Liver (tissue), 9 donors: ENCODE data around the gene NEK6. TPM values are rescaled to one million over a fixed set of nuclear protein-coding genes. Genes with fewer than 3 reads are reported as not detected.
A peak's percentile ranks its signal among the peaks of the same experiment; 100 is the strongest.

ENCODE experiments used
- DNase-seq: peaks from one replicate; pipeline ENCODE4 v3.0.0-alpha.2; 2017; ENCODE audit warnings: low spot score
- H3K27ac ChIP-seq, 2 donors: one replicate each; pipeline ENCODE4 v1.7.0; 2013; ENCODE audit warnings: inconsistent platforms in 2 of 2, low read length in 2 of 2, control low read depth in 1 of 2, low read depth in 1 of 2, mild to moderate bottlenecking in 1 of 2
- H3K27me3 ChIP-seq, 4 donors: one replicate each; pipeline versions ENCODE4 v1.6.1 to v1.7.0; 2013; ENCODE audit warnings: low read length in 3 of 4, inconsistent platforms in 1 of 4, mild to moderate bottlenecking in 1 of 4, moderate library complexity in 1 of 4; ENCODE audit not compliant: control insufficient read depth in 4 of 4, insufficient read depth in 4 of 4
- H3K36me3 ChIP-seq, 4 donors: one replicate each; pipeline versions ENCODE4 v1.6.1 to v1.7.0; 2013; ENCODE audit warnings: low read length in 3 of 4, mild to moderate bottlenecking in 3 of 4, low read depth in 1 of 4, moderate library complexity in 1 of 4; ENCODE audit not compliant: control insufficient read depth in 4 of 4, insufficient read depth in 3 of 4
- H3K4me1 ChIP-seq, 4 donors: one replicate each; pipeline versions ENCODE4 v1.6.1 to v1.7.0; 2013; ENCODE audit warnings: low read length in 3 of 4, mild to moderate bottlenecking in 3 of 4, moderate library complexity in 1 of 4; ENCODE audit not compliant: control insufficient read depth in 4 of 4, insufficient read depth in 4 of 4
- H3K4me3 ChIP-seq, 3 donors: one replicate each; pipeline versions ENCODE4 v1.6.1 to v1.7.0; 2013; ENCODE audit warnings: low read length in 3 of 3, control low read depth in 1 of 3, low read depth in 1 of 3, mild to moderate bottlenecking in 1 of 3
- H3K9ac ChIP-seq, 2 donors: one replicate each; pipeline ENCODE4 v1.7.0; 2013; ENCODE audit warnings: low read length in 2 of 2, mild to moderate bottlenecking in 2 of 2, moderate library complexity in 2 of 2, control low read depth in 1 of 2, low read depth in 1 of 2
- H3K9me3 ChIP-seq, 4 donors: one replicate each; pipeline versions ENCODE4 v1.6.1 to v1.7.0; 2013; ENCODE audit warnings: low read length in 3 of 4; ENCODE audit not compliant: control insufficient read depth in 4 of 4
- ATF3 ChIP-seq: IDR thresholded peaks from 2 replicates; pipeline ENCODE4 v1.6.1; 2016; ENCODE audit warnings: antibody characterized with exemption
- CTCF ChIP-seq: fragments of 150-350 bp; IDR thresholded peaks from 2 replicates; pipeline ENCODE4 v1.5.1; 2017; ENCODE audit warnings: improper control_type of control experiment, low read depth, low read length; ENCODE audit not compliant: missing input control
- EGR1 ChIP-seq, 2 donors: IDR thresholded peaks; 2 replicates each; pipeline ENCODE4 v1.6.1; 2016 to 2018; ENCODE audit warnings: antibody characterized with exemption in 2 of 2, low read depth in 2 of 2
- FOXA1 ChIP-seq: IDR thresholded peaks from 2 replicates; pipeline ENCODE4 v1.6.1; 2016; ENCODE audit warnings: antibody characterized with exemption
- FOXA2 ChIP-seq: IDR thresholded peaks from 2 replicates; pipeline ENCODE4 v1.6.1; 2016; ENCODE audit warnings: antibody characterized with exemption
- GABPA ChIP-seq, 2 donors: IDR thresholded peaks in 1 of 2; conservative IDR thresholded peaks in 1 of 2; 2 replicates each; pipeline ENCODE4 v1.6.1; 2016; ENCODE audit warnings: antibody characterized with exemption in 2 of 2, mild to moderate bottlenecking in 1 of 2, moderate library complexity in 1 of 2
- HNF4A ChIP-seq, 2 donors: conservative IDR thresholded peaks; 2 replicates each; pipeline ENCODE4 v1.6.1; 2016; ENCODE audit warnings: antibody characterized with exemption in 2 of 2, mild to moderate bottlenecking in 2 of 2
- HNF4G ChIP-seq: IDR thresholded peaks from 2 replicates; pipeline ENCODE4 v1.6.1; 2016; ENCODE audit warnings: antibody characterized with exemption
- JUND ChIP-seq, 2 donors: IDR thresholded peaks; 2 replicates each; pipeline ENCODE4 v1.6.1; 2016; ENCODE audit warnings: antibody characterized with exemption in 2 of 2
- NR2F2 ChIP-seq: IDR thresholded peaks from 2 replicates; pipeline ENCODE4 v1.6.1; 2016; ENCODE audit warnings: antibody characterized with exemption
- RAD21 ChIP-seq, 2 donors: IDR thresholded peaks; 2 replicates each; pipeline ENCODE4 v1.6.1; 2016; ENCODE audit warnings: antibody characterized with exemption in 2 of 2, mild to moderate bottlenecking in 2 of 2
- REST ChIP-seq: IDR thresholded peaks from 2 replicates; pipeline ENCODE4 v1.6.1; 2016; ENCODE audit warnings: antibody characterized with exemption, mild to moderate bottlenecking
- RXRA ChIP-seq, 2 donors: IDR thresholded peaks; 2 replicates each; pipeline ENCODE4 v1.6.1; 2017 to 2018; ENCODE audit warnings: antibody characterized with exemption in 2 of 2, mild to moderate bottlenecking in 1 of 2
- SP1 ChIP-seq: IDR thresholded peaks from 2 replicates; pipeline ENCODE4 v1.6.1; 2018; ENCODE audit warnings: antibody characterized with exemption, mild to moderate bottlenecking
- TAF1 ChIP-seq: conservative IDR thresholded peaks from 2 replicates; pipeline ENCODE4 v1.6.1; 2016; ENCODE audit warnings: antibody characterized with exemption, mild to moderate bottlenecking
- YY1 ChIP-seq: IDR thresholded peaks from 2 replicates; pipeline ENCODE4 v1.6.1; 2016; ENCODE audit warnings: antibody characterized with exemption, mild to moderate bottlenecking
- WGBS: extraction: QIAGEN DNeasy Blood & Tissue Kit; methylation state at CpG from one replicate; pipeline ENCODE4 v1.1.7; 2013; 5-methylcytosine and 5-hydroxymethylcytosine counted together
- polyA plus RNA-seq, 2 donors: library from polyadenylated mRNA; stranded (reverse) in 1 of 2; unstranded in 1 of 2; fragments of 200-250 nt in 1 of 2; fragments of >200 nt in 1 of 2; fragmentation: Nextera tagmentation in 1 of 2; extraction: Ambion mirVana in 1 of 2; gene quantifications; one replicate each; pipeline versions ENCODE4 v1.2.1 to v1.2.3, GENCODE V29; 2013 to 2015
- total RNA-seq, 2 donors: library from RNA; depleted of rRNA; stranded (reverse); fragments of >200 nt; gene quantifications; one replicate each; pipeline ENCODE4 v1.2.3, GENCODE V29; 2014
- TF ChIP-seq, protein P1 (sequence below): IDR thresholded peaks from 2 replicates; pipeline ENCODE4 v1.6.1; 2016; ENCODE audit warnings: antibody characterized with exemption
- TF ChIP-seq, protein P2 (sequence below): IDR thresholded peaks from 2 replicates; pipeline ENCODE4 v1.6.1; 2016; ENCODE audit warnings: antibody characterized with exemption
- donor health status: healthy.
- donor health status: healthy.
- donor health status: healthy.
- donor health status: healthy.
- donor health status: healthy.

The NEK6 gene
- total and polyA plus RNA-seq, 4 donors: 32.5 to 49.7 (median 42.5) TPM

DNA sequence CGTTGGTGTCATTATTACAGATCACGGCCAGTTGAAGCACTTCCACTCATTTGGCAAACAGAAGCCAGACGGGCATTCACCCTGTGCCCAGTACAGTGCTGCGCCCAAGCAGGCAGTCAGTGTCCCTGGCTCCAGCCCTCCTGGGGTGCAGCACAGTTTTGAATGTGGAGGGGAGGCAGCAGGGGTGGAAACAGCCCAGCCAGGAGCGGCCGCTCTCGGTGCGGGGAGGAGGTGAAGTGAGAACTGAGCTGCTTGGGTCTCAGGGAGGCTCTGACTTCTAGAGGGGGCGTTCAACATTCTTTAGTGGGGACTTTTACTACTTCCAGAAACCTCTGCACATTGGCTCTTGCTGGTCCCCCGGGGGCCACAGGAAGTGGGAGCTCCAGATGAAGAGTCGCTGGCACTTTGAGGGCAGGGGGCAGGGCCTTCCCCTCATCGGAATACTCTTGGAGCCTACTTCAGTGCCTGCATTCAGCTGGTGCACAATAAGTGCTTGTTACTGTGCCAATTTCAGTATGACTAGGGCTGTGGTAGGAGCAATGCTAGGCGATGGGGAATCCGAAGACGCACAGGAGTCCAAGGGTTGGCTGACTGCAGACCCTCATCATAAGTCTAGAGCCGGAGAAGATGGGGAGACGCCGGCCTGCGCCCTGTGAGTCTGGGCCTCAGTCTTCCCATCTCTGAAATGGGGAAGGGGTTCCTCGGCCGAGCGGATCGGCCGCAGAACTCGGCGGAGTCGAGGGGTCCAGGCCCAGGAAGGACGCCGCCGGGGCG, 492 bp upstream of the NEK6 start:
- Histone ChIP-seq H3K27me3 (no peaks in the 10 kb centered on the region), H3K9ac (peak overlapping the region; percentile 39 to 51), H3K27ac (peak overlapping the region; percentile 64 to 78), H3K36me3 (no peaks in the 10 kb centered on the region), H3K9me3 (no peaks in the 10 kb centered on the region), H3K4me1 (peaks cover 7 to 22% (median 17%) of the 10 kb centered on the region in 4 donors), H3K4me3 (peak overlapping the region; percentile 35 to 88 (median 53))
- TF ChIP-seq, protein P1, sequence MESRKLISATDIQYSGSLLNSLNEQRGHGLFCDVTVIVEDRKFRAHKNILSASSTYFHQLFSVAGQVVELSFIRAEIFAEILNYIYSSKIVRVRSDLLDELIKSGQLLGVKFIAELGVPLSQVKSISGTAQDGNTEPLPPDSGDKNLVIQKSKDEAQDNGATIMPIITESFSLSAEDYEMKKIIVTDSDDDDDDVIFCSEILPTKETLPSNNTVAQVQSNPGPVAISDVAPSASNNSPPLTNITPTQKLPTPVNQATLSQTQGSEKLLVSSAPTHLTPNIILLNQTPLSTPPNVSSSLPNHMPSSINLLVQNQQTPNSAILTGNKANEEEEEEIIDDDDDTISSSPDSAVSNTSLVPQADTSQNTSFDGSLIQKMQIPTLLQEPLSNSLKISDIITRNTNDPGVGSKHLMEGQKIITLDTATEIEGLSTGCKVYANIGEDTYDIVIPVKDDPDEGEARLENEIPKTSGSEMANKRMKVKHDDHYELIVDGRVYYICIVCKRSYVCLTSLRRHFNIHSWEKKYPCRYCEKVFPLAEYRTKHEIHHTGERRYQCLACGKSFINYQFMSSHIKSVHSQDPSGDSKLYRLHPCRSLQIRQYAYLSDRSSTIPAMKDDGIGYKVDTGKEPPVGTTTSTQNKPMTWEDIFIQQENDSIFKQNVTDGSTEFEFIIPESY: no peak
- TF ChIP-seq CTCF: no peak
- TF ChIP-seq, protein P2, sequence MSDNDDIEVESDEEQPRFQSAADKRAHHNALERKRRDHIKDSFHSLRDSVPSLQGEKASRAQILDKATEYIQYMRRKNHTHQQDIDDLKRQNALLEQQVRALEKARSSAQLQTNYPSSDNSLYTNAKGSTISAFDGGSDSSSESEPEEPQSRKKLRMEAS: no peak
- TF ChIP-seq RXRA (IDR thresholded peaks at IDR 0.05): no peak
- TF ChIP-seq HNF4G: no peak
- no peak for TF ChIP-seq EGR1 (IDR thresholded peaks at IDR 0.05; ENCODE audit: low read depth in 2 of 2)
- no peak for TF ChIP-seq RAD21 (IDR thresholded peaks at IDR 0.05)
- no peak for TF ChIP-seq TAF1
- no peak for TF ChIP-seq JUND (IDR thresholded peaks at IDR 0.05)
- TF ChIP-seq ATF3: no peak
- no peak for TF ChIP-seq SP1
- TF ChIP-seq FOXA2: no peak
- TF ChIP-seq YY1: no peak
- TF ChIP-seq HNF4A (conservative IDR thresholded peaks at IDR 0.05): no peak
- no peak for TF ChIP-seq NR2F2
- TF ChIP-seq GABPA (IDR thresholded peaks at IDR 0.05 in 1 of 2, conservative IDR thresholded peaks at IDR 0.05 in 1 of 2): no peak
- no peak for TF ChIP-seq REST
- no peak for TF ChIP-seq FOXA1
- 43% methylated on average over 31 of the region's 31 CpGs for WGBS
- no peak for DNase-seq
